Measurements from ENCODE around the gene PINK1.

PINK1 gene

GRCh38 chr1:20611652-20612051 is 21.6 kb upstream of the PINK1 start:
- DNase-seq: no peak

GRCh38 chr1:20612221-20612746 is 21.0 kb upstream of the PINK1 start:
- DNase-seq: no peak

GRCh38 chr1:20614131-20614579 is 19.1 kb upstream of the PINK1 start:
- no peak for DNase-seq

GRCh38 chr1:20615946-20616846 is 17.1 kb upstream of the PINK1 start:
- DNase-seq: no peak

- no peak for DNase-seq
Measured at GRCh38 chr1:20616847-20617487, 16.3 kb upstream of the PINK1 start.

- DNase-seq: no peak
Measured at GRCh38 chr1:20618550-20618949, 14.7 kb upstream of the PINK1 start.

- DNase-seq: no peak
Measured at GRCh38 chr1:20619999-20620398, 13.3 kb upstream of the PINK1 start.

GRCh38 chr1:20621012-20621411 is 12.2 kb upstream of the PINK1 start:
- no peak for DNase-seq

GRCh38 chr1:20624709-20625108 is 8.5 kb upstream of the PINK1 start:
- no peak for DNase-seq

- no peak for DNase-seq
Measured at GRCh38 chr1:20625176-20626097, 7.8 kb upstream of the PINK1 start.

- DNase-seq: no peak
Measured at GRCh38 chr1:20626098-20626427, 7.2 kb upstream of the PINK1 start.

- DNase-seq: peak; percentile 10 to 40 (median 15)
Measured at GRCh38 chr1:20626524-20626923, 6.7 kb upstream of the PINK1 start.

- no peak for DNase-seq
Measured at GRCh38 chr1:20630729-20631128, 2.5 kb upstream of the PINK1 start.

GRCh38 chr1:20632386-20632785 is 872 bp upstream of the PINK1 start:
- DNase-seq: no peak

- no peak for DNase-seq
Measured at GRCh38 chr1:20634065-20634593, 871 bp downstream of the PINK1 start.

- DNase-seq: peak in 2 of 3 donors; percentile 27 to 29
Measured at GRCh38 chr1:20634594-20635084, 1.4 kb downstream of the PINK1 start.

- no peak for DNase-seq
Measured at GRCh38 chr1:20636785-20637347, 3.6 kb downstream of the PINK1 start.

- peak; percentile 79 to 83 (median 83) for DNase-seq
Measured at GRCh38 chr1:20640183-20640597, 6.9 kb downstream of the PINK1 start.

GRCh38 chr1:20641975-20642374 is 8.7 kb downstream of the PINK1 start:
- no peak for DNase-seq

- no peak for DNase-seq
Measured at GRCh38 chr1:20643080-20643479, 9.8 kb downstream of the PINK1 start.

GRCh38 chr1:20644416-20644815 is 11.2 kb downstream of the PINK1 start:
- DNase-seq: no peak

GRCh38 chr1:20645414-20645813 is 12.2 kb downstream of the PINK1 start:
- no peak for DNase-seq
